HepG2 (cell line): Measurements from ENCODE around the gene IFNL1. TPM values are rescaled to one million over a fixed set of nuclear protein-coding genes. Genes with fewer than 3 reads are reported as not detected.
A peak's percentile ranks its signal among the peaks of the same experiment; 100 is the strongest.

Source experiments
- CBX5 ChIP-seq: sonication (generic); formaldehyde crosslinking; IDR thresholded peaks from 2 replicates; pipeline ENCODE4 v1.4.0; 2020; ENCODE audit warnings: missing genetic modification reagents, borderline replicate concordance
- GFI1 ChIP-seq: sonication (generic); formaldehyde crosslinking; IDR thresholded peaks from 2 replicates; pipeline ENCODE4 v1.5.0; 2020; ENCODE audit warnings: missing genetic modification reagents, mild to moderate bottlenecking, borderline replicate concordance
- HMG20A ChIP-seq: IDR thresholded peaks from 2 replicates; pipeline ENCODE4 v1.6.1; 2016; ENCODE audit warnings: borderline replicate concordance
- HOXA9 ChIP-seq: sonication (generic); formaldehyde crosslinking; IDR thresholded peaks from 2 replicates; pipeline ENCODE4 v1.8.1; 2022; ENCODE audit warnings: missing genetic modification reagents, mild to moderate bottlenecking, moderate library complexity, borderline replicate concordance
- RBM22 ChIP-seq: fragments of 200-400 bp; formaldehyde crosslinking; optimal IDR thresholded peaks from 2 replicates; pipeline ENCODE3; 2017; ENCODE audit warnings: mild to moderate bottlenecking, low read length, moderate library complexity
- RXRA ChIP-seq: sonication (generic); formaldehyde crosslinking; IDR thresholded peaks from 2 replicates; pipeline ENCODE4 v1.5.1; 2020; ENCODE audit warnings: missing genetic modification reagents
- TEF ChIP-seq: sonication (generic); formaldehyde crosslinking; IDR thresholded peaks from 2 replicates; pipeline ENCODE4 v1.5.0; 2020; ENCODE audit warnings: missing genetic modification reagents
- U2AF1 ChIP-seq: fragments of 200-400 bp; formaldehyde crosslinking; optimal IDR thresholded peaks from 2 replicates; pipeline ENCODE3; 2017; ENCODE audit warnings: mild to moderate bottlenecking, low read depth, low read length
- ZBTB26 ChIP-seq: IDR thresholded peaks from 2 replicates; pipeline ENCODE4 v1.6.1; 2016; ENCODE audit warnings: missing compliant biosample characterization, missing genetic modification reagents, borderline replicate concordance
- ZFP41 ChIP-seq: sonication (generic); formaldehyde crosslinking; IDR thresholded peaks from 2 replicates; pipeline ENCODE4 v1.4.0; 2020; ENCODE audit warnings: mild to moderate bottlenecking, missing genetic modification reagents, borderline replicate concordance
- ZNF234 ChIP-seq: sonication (generic); formaldehyde crosslinking; conservative IDR thresholded peaks from 2 replicates; pipeline ENCODE4 v1.5.1; 2020; ENCODE audit warnings: mild to moderate bottlenecking, missing genetic modification reagents
- ZNF382 ChIP-seq: sonication (generic); formaldehyde crosslinking; IDR thresholded peaks from 2 replicates; pipeline ENCODE4 v1.5.0; 2020; ENCODE audit warnings: missing genetic modification reagents, mild to moderate bottlenecking, borderline replicate concordance
- ZNF549 ChIP-seq: sonication (generic); formaldehyde crosslinking; IDR thresholded peaks from 2 replicates; pipeline ENCODE4 v1.5.0; 2020; ENCODE audit warnings: missing genetic modification reagents
- ZSCAN9 ChIP-seq: IDR thresholded peaks from 2 replicates; pipeline ENCODE4 v1.6.1; 2016; ENCODE audit warnings: borderline replicate concordance
- polyA plus RNA-seq, 8 experiments: library from polyadenylated mRNA; depleted of rRNA in 3 of 8; stranded (reverse) in 7 of 8; unstranded in 1 of 8; fragments of >200 nt; fragmentation: Illumina TruSeq in 4 of 8; extraction: Trizol in 4 of 8; gene quantifications; 2 replicates each; pipeline versions ENCODE4 v1.2.1 to v1.2.3, GENCODE V29; 2011 to 2016; ENCODE audit warnings: low read depth in 4 of 8, missing spikeins in 1 of 8, mixed read lengths in 1 of 8; ENCODE audit not compliant: insufficient read depth in 1 of 8
- total RNA-seq, 5 experiments: library from RNA; depleted of rRNA; stranded (reverse); fragments of >200 nt; fragmentation: Illumina TruSeq; extraction: Trizol; gene quantifications; 2 replicates each; pipeline ENCODE4 v1.2.3, GENCODE V29; 2016; ENCODE audit warnings: low read depth in 1 of 5
- TF ChIP-seq, protein P1 (sequence below): sonication (generic); formaldehyde crosslinking; IDR thresholded peaks from 2 replicates; pipeline ENCODE4 v1.5.0; 2020; ENCODE audit warnings: mild to moderate bottlenecking, missing genetic modification reagents, borderline replicate concordance

Gene IFNL1
- total and polyA plus RNA-seq, 2 of the 13 experiments (the other 11 are each of a cell fraction or from before 2014, with no cell fraction given) = not detected

DNA sequence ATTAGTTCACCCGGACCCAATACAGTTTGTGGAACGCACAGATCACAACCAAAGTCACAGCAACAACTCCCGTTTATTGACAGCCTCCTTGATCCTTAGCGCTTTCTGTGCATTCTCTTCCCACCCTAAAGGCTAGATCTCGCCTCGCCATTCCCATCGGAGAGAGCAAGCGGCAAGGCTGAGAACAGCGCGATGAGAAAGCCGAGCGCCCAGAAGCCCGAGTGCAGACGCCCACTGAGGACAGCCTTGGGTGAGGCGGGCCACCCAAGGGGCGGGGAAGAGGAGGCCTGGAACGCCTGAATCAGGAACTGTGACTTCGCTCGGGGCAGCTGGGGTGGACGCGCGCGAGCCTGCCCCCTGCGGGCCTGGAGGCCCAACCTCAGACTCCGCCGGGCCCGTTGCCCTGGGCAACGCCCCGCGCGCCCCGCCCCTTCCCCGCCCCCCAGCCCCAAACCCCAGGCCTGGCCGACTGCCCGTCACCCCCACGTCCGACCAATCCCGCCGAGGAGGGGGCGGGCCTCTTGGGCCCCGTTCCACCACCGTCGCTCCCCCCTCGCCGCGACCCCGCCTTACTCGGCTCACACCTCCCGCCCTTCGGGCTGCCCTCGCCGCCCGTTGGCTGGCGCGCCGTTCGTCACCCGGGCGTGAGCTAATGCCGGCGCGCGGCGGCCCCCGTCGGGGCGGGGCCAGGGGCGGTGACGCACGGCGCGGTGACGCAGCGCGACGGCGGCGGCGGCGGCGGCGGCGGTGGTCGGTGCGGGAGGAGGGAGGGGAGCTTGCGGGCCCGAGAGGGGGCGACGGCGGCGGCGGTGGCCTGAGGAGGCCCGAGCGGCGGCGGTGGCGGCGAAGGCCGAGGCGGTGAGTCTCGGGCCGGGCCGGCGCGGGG is 45.8 kb downstream of the IFNL1 start, which contains the start of gene SAMD4B (continued):
- peak; percentile 46; the same call in 1 of the 2 replicates for TF ChIP-seq RXRA (CRISPR knock-in tag)
- peak; percentile 63; the same call in 1 of the 2 replicates for TF ChIP-seq ZBTB26
- TF ChIP-seq U2AF1 = peak; percentile 74
- no peak for TF ChIP-seq ZNF549 (CRISPR knock-in tag)
- TF ChIP-seq TEF = no peak
- no peak for TF ChIP-seq RBM22
- TF ChIP-seq ZSCAN9 (CRISPR knock-in tag) = peak; percentile 80; the same call in 1 of the 2 replicates
- TF ChIP-seq ZNF234 (CRISPR knock-in tag) = peak; percentile 56; the same call in 1 of the 2 replicates
- 0 out of 2 replicates have a peak, but pooled peaks have one; percentile 13 for TF ChIP-seq HMG20A (CRISPR knock-in tag)
- no peak for TF ChIP-seq ZFP41 (CRISPR knock-in tag)
- TF ChIP-seq GFI1 (CRISPR knock-in tag) = no peak
- TF ChIP-seq ZNF382 (CRISPR knock-in tag) = no peak
- peak; percentile 95 for TF ChIP-seq CBX5 (CRISPR knock-in tag)
- TF ChIP-seq, protein P1, sequence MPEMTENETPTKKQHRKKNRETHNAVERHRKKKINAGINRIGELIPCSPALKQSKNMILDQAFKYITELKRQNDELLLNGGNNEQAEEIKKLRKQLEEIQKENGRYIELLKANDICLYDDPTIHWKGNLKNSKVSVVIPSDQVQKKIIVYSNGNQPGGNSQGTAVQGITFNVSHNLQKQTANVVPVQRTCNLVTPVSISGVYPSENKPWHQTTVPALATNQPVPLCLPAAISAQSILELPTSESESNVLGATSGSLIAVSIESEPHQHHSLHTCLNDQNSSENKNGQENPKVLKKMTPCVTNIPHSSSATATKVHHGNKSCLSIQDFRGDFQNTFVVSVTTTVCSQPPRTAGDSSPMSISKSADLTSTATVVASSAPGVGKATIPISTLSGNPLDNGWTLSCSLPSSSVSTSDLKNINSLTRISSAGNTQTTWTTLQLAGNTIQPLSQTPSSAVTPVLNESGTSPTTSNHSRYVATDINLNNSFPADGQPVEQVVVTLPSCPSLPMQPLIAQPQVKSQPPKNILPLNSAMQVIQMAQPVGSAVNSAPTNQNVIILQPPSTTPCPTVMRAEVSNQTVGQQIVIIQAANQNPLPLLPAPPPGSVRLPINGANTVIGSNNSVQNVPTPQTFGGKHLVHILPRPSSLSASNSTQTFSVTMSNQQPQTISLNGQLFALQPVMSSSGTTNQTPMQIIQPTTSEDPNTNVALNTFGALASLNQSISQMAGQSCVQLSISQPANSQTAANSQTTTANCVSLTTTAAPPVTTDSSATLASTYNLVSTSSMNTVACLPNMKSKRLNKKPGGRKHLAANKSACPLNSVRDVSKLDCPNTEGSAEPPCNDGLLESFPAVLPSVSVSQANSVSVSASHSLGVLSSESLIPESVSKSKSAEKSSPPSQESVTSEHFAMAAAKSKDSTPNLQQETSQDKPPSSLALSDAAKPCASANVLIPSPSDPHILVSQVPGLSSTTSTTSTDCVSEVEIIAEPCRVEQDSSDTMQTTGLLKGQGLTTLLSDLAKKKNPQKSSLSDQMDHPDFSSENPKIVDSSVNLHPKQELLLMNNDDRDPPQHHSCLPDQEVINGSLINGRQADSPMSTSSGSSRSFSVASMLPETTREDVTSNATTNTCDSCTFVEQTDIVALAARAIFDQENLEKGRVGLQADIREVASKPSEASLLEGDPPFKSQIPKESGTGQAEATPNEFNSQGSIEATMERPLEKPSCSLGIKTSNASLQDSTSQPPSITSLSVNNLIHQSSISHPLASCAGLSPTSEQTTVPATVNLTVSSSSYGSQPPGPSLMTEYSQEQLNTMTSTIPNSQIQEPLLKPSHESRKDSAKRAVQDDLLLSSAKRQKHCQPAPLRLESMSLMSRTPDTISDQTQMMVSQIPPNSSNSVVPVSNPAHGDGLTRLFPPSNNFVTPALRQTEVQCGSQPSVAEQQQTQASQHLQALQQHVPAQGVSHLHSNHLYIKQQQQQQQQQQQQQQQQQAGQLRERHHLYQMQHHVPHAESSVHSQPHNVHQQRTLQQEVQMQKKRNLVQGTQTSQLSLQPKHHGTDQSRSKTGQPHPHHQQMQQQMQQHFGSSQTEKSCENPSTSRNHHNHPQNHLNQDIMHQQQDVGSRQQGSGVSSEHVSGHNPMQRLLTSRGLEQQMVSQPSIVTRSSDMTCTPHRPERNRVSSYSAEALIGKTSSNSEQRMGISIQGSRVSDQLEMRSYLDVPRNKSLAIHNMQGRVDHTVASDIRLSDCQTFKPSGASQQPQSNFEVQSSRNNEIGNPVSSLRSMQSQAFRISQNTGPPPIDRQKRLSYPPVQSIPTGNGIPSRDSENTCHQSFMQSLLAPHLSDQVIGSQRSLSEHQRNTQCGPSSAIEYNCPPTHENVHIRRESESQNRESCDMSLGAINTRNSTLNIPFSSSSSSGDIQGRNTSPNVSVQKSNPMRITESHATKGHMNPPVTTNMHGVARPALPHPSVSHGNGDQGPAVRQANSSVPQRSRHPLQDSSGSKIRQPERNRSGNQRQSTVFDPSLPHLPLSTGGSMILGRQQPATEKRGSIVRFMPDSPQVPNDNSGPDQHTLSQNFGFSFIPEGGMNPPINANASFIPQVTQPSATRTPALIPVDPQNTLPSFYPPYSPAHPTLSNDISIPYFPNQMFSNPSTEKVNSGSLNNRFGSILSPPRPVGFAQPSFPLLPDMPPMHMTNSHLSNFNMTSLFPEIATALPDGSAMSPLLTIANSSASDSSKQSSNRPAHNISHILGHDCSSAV = no peak
- TF ChIP-seq HOXA9 = no peak
